Measurements from ENCODE around the gene AP2B1. TPM values are rescaled to one million over a fixed set of nuclear protein-coding genes. Genes with fewer than 3 reads are reported as not detected.

Gene AP2B1
- total and polyA plus RNA-seq, 10 donors, result 16.7 to 144 (median 90.7) TPM

DNA sequence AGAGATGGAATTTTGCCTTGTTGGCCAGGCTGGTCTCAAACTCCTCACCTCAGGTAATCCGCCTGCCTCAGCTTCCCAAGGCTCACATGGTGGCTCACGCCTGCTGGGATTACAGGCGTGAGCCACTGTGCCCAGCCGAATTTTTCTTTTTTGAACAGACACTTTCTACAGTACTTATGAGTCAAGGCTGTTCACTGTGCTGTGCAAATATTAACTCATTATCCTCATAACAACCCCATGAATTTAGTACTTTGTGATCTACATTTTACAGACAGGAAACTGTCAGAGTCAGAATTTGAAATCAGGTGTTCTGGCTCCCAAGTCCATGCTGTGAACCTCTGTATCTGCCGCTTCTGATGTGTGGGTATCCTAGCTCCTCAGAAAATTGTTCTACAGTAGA lies 118.6 kb downstream of the AP2B1 start:
- peaks cover 0 to 30% (median 19%) of the 10 kb centered on the region in 6 donors for H3K4me1 ChIP-seq
- no peaks in the 10 kb centered on the region for H3K27me3 ChIP-seq (replicated peaks in 1 of 7)
- intact Hi-C loops (cut with DNase I; ENCODE audit: low total_unique reads), result no loop called here
- no peak for DNase-seq
- TF ChIP-seq, protein P1, sequence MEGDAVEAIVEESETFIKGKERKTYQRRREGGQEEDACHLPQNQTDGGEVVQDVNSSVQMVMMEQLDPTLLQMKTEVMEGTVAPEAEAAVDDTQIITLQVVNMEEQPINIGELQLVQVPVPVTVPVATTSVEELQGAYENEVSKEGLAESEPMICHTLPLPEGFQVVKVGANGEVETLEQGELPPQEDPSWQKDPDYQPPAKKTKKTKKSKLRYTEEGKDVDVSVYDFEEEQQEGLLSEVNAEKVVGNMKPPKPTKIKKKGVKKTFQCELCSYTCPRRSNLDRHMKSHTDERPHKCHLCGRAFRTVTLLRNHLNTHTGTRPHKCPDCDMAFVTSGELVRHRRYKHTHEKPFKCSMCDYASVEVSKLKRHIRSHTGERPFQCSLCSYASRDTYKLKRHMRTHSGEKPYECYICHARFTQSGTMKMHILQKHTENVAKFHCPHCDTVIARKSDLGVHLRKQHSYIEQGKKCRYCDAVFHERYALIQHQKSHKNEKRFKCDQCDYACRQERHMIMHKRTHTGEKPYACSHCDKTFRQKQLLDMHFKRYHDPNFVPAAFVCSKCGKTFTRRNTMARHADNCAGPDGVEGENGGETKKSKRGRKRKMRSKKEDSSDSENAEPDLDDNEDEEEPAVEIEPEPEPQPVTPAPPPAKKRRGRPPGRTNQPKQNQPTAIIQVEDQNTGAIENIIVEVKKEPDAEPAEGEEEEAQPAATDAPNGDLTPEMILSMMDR (IDR thresholded peaks at IDR 0.05 in 8 of 11, conservative IDR thresholded peaks at IDR 0.05 in 3 of 11), result no peak
- no peak for TF ChIP-seq POLR2AphosphoS5 (IDR thresholded peaks at IDR 0.05)
- no peak for TF ChIP-seq POLR2A (IDR thresholded peaks at IDR 0.05)
- no peak overlapping the region for H3K27ac ChIP-seq
- H3K4me3 ChIP-seq, result no peak overlapping the region
- no peaks in the 10 kb centered on the region for H3K9me3 ChIP-seq
- peaks cover 0 to 56% (median 16%) of the 10 kb centered on the region in 6 donors for H3K36me3 ChIP-seq
- 69 to 93% (median 81%) methylated on average over 5 of the region's 5 CpGs for WGBS, 5 donors

DNA sequence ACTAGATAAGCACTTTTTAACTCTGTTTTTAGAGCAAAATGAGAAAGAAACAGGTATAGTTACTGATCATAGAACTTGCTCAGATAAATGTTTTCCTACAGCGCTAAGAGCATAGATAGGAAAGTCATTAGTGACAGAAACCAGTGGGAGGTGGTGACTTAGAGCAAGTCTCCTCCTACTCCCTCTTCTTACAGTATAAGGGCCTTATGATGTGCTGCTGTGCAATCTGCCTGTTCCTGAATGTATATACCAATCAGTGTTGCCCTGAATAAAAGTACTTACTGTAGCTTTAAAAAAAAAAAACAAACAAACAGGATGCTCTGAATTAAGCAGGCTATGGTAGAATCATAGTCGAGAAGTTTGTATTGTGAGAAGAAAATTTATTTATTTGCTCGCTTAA lies 121.0 kb downstream of the AP2B1 start:
- Histone ChIP-seq H3K9me3 (no peaks in the 10 kb centered on the region), H3K27me3 (replicated peaks in 1 of 7) (no peaks in the 10 kb centered on the region), H3K27ac (no peak overlapping the region), H3K4me3 (no peak overlapping the region), H3K4me1 (peaks cover 4 to 42% (median 28%) of the 10 kb centered on the region in 6 donors), H3K36me3 (peaks cover 0 to 56% (median 30%) of the 10 kb centered on the region in 6 donors)
- intact Hi-C loops (cut with DNase I; ENCODE audit: low total_unique reads), result no loop called here
- no peak for DNase-seq
- 70 to 81% (median 72%) methylated on average over 3 of the region's 3 CpGs for WGBS, 5 donors
- TF ChIP-seq POLR2A (IDR thresholded peaks at IDR 0.05) (no peak), POLR2AphosphoS5 (IDR thresholded peaks at IDR 0.05) (no peak)
- TF ChIP-seq, protein P1 (IDR thresholded peaks at IDR 0.05 in 8 of 11, conservative IDR thresholded peaks at IDR 0.05 in 3 of 11), result no peak

DNA sequence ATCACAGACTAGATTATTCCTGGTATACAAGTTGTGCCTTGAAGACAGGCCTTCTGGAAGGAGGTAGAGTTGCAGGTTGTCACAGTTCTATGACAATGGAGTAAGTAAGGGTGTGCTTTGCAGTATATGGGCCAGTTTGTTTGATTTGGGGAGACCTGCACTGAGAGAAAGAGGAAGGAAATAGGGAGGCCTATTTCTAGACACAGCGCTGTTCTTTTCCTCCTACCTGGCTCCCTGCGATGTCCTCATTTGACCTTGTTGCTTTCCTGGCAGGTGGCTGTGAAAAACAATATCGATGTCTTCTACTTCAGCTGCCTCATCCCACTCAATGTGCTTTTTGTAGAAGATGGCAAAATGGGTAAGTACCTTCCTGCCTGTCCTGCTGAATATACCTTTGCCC lies 121.8 kb downstream of the AP2B1 start:
- TF ChIP-seq, protein P1 (IDR thresholded peaks at IDR 0.05 in 8 of 11, conservative IDR thresholded peaks at IDR 0.05 in 3 of 11), result no peak
- TF ChIP-seq POLR2AphosphoS5 (IDR thresholded peaks at IDR 0.05) (no peak), POLR2A (IDR thresholded peaks at IDR 0.05) (no peak)
- Histone ChIP-seq H3K27ac (no peak overlapping the region), H3K4me1 (peaks cover 4 to 50% (median 32%) of the 10 kb centered on the region in 6 donors), H3K27me3 (replicated peaks in 1 of 7) (no peaks in the 10 kb centered on the region), H3K36me3 (peaks cover 0 to 61% (median 34%) of the 10 kb centered on the region in 6 donors), H3K4me3 (no peak overlapping the region), H3K9me3 (no peaks in the 10 kb centered on the region)
- DNase-seq, result no peak
- 17 to 50% (median 20%) methylated on average over 3 of the region's 3 CpGs for WGBS, 5 donors
- intact Hi-C loops (cut with DNase I; ENCODE audit: low total_unique reads), result no loop called here

DNA sequence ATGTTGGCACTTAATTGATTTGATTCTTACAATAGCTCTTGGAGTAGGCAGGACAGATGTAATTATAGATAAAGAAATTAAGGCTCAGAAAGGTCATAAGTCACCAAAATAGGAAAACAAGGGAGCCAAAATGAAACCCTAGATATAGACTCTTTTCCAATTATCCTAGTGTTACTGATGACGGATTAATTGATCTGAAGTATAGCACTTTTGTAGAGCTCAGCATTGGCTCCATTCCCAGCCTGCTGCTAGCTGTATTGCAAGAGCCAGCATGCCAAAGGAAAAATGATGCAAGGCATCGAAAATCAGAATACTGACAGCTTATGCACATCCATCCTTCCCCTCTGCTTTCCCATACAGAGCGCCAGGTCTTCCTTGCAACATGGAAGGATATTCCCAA lies 122.8 kb downstream of the AP2B1 start:
- H3K4me1 ChIP-seq, result peaks cover 4 to 56% (median 34%) of the 10 kb centered on the region in 6 donors
- no peak for DNase-seq
- WGBS, 5 donors, result 79 to 93% (median 85%) methylated on average over 3 of the region's 3 CpGs
- TF ChIP-seq POLR2AphosphoS5 (IDR thresholded peaks at IDR 0.05) (no peak), POLR2A (IDR thresholded peaks at IDR 0.05) (no peak)
- TF ChIP-seq, protein P1 (IDR thresholded peaks at IDR 0.05 in 8 of 11, conservative IDR thresholded peaks at IDR 0.05 in 3 of 11), result no peak
- intact Hi-C loops (cut with DNase I; ENCODE audit: low total_unique reads), result no loop called here
- no peak overlapping the region for H3K4me3 ChIP-seq
- peaks cover 0 to 70% (median 38%) of the 10 kb centered on the region in 6 donors for H3K36me3 ChIP-seq
- no peak overlapping the region for H3K27ac ChIP-seq
- no peaks in the 10 kb centered on the region for H3K27me3 ChIP-seq (replicated peaks in 1 of 7)
- H3K9me3 ChIP-seq, result no peaks in the 10 kb centered on the region

All from spleen (tissue), 11 donors.